GM18858 (cell line): ENCODE data around the gene KIDINS220.

Experiments used
- ATAC-seq: cut with Tn5 transposase; IDR thresholded peaks from one replicate; pipeline ENCODE4 v1.9.1; 2021; ENCODE audit not compliant: unreplicated experiment

The KIDINS220 gene

GRCh38 chr2:8851811-8852560, 14.6 kb upstream of the KIDINS220 start:
- no peak for ATAC-seq

GRCh38 chr2:8850845-8851487, 13.6 kb upstream of the KIDINS220 start:
- ATAC-seq, result no peak

GRCh38 chr2:8849327-8849726, 11.9 kb upstream of the KIDINS220 start:
- no peak for ATAC-seq

- ATAC-seq, result no peak
Measured at GRCh38 chr2:8848328-8849100, 11.1 kb upstream of the KIDINS220 start.

- ATAC-seq, result no peak
Measured at GRCh38 chr2:8847400-8847799, 10.0 kb upstream of the KIDINS220 start.

DNA sequence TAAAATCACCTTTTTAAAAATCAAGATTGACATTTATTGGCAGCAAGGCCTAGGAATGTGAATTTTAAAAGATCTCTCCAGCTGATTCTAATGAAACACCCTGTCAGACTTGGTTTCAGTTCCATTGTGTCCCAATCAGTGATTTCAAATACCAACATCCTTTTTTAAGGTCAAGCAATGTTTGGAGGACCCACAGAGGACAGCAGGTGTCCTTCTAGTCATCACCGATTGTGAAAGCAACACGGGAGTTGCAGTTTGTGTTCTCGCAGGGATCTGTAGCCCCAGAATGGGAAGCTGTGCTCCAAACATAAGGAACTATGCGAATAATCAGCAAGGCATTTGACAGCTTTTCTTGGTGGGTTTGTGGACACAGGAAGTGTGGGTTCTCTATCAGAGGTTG, 4.5 kb upstream of the KIDINS220 start:
- ATAC-seq, result no peak

GRCh38 chr2:8840475-8841091, 3.2 kb upstream of the KIDINS220 start:
- no peak for ATAC-seq

DNA sequence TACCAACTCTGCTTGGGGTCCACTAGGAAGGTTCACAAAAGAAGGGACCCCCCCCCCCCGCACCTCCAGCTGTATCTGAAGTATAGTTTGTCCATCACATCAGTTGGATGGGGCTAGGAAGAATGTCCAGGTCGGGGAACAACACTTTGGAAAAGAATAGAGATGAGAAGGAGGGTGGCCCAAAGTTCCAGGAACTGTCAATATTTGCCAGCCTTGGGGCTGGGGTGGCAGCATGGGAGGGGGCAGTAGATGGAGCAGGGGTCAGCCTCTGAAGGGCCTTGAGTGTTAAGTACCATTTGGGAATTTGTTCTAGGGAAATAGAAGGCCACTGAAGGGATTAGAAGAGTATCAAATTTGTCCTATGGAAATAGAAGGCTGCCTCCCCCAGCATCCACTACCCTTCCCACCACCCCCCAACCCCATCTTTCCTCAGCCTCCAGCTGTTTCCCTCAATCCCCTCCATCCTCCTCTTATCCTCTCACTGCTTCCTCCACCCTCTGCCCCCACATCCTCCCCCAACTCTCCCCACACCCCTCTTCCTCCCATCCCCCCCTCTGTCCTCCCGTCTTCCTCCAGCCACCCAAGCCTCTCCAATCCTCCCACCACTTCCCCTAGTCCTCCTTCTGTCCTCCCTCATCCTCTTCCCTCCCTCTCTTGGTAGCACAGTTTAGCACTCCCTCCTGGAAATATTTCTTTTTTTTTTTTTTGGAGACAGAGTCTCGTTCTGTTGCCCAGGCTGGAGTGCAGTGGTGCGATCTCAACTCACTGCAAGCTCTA, 2.0 kb upstream of the KIDINS220 start:
- no peak for ATAC-seq

DNA sequence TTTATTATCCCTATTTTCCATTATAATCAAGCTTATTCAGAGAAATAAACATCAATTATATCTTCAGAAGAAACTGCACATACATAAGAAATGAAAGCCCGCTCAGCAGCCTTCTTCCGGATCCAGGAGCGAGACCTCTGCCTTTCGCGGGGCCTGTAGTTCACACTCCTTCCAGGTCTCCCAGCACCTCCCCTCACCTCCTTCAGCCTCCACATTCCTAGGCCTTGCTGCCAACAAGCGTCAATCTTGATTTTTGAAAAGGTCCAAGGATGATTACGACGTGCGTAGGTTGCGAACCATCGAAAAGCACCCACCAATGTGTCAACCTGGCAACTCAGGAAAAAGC, 355 bp upstream of the KIDINS220 start:
- ATAC-seq, result no peak

- no peak for ATAC-seq
Measured at GRCh38 chr2:8835279-8835678, 2.1 kb downstream of the KIDINS220 start.

DNA sequence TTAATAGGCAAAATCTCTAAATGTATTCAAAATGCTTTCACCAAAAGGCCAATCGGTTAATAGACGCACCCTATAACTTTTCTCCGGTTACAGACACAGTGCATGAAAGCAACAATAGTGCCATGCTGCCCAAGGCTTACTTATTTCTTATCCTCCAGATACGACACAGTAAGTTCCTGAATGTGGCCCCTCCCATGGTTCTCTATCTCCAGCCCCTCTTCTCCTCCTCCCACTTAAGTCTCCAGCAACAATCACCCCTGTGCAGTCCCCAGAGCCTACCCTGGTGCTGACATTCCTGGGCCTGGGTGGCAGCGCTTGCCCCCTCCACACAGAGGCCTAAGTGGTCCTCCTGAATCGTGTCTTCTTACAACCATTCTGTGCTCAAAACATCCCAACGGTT, 3.6 kb downstream of the KIDINS220 start:
- ATAC-seq, result no peak

- no peak for ATAC-seq
Measured at GRCh38 chr2:8831516-8831915, 5.9 kb downstream of the KIDINS220 start.

GRCh38 chr2:8827729-8828128, 9.7 kb downstream of the KIDINS220 start:
- no peak for ATAC-seq

- no peak for ATAC-seq
Measured at GRCh38 chr2:8822218-8822617, 15.2 kb downstream of the KIDINS220 start.

DNA sequence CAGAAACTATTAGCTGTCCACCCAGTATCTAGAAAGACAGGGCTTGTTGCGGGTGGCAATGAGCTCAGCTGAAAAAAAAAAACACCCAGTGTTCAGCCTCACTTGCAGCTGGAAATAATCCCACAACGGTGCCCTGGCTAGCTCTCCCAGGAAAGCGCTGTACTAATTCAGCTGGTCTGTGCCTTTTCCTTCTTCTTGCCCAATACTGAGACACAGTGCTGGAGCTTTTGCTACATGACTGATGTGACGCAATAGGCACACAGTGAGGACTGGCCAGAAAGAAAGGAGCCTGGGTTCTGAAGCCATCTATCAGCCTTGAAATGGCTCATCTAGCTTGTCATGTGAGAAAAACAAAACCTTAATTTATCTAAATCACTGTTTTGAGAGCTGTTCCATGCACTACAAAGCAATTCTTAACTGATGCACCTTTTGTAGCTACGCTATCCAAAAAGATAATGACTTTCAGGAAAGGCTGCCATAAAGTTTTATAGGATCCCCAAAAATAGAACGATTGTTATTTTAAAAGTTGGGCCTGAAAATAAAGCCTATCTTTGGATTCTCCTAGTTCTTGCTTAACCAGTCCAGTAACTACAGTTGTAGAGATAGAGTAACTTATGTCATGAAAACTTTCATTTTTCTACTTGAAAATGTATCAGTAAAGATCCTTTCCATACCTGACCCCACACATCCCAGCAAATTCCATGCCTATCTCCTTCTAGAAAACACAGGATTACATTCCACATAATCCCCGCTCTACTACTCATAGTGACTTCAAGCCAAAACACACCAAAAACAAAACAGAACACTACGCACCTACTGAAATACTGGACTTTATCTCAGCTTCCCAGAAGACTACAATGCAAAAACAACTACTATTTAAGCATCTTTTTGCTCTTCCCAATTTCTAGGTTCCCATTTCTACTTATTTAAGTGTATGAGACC, 15.9 kb downstream of the KIDINS220 start:
- no peak for ATAC-seq

DNA sequence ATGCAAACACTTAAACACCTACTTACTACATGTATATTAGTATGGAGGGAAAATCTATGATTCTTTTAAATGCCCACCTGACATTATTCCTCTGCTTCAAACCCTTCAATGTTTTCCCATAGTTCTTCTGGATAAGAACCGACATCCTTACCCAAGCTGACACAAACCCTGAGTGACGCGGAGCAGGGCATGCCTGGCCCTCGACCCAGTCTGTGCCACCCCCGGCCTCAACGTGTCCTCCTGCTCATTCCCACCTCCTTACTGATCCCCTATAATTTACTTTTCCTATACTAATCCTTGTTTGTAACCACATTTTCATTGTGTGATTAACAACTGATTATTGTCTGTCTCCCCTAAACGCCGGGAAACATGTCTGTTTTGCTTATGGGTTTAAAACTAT, 17.5 kb downstream of the KIDINS220 start:
- no peak for ATAC-seq

DNA sequence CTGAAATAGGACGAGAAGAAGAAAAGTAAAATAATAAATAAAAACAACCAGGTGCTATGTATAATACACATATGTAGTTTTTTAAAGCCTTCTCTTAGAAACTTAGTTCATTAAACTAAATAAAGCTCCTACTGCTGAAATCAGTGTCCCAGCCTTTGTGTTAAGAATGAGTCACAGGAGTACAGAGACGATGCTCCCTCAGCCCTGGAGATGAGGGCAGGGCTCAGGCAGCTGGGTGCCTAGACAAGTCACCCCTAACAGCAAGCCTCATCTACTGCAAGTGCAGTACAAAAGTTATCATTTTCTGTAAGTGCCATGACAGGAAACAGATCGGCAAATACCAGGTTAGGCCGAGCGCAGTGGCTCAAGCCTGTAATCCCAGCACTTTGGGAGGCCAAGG, 18.2 kb downstream of the KIDINS220 start:
- ATAC-seq, result no peak

GRCh38 chr2:8817221-8817620, 20.2 kb downstream of the KIDINS220 start:
- ATAC-seq, result no peak

DNA sequence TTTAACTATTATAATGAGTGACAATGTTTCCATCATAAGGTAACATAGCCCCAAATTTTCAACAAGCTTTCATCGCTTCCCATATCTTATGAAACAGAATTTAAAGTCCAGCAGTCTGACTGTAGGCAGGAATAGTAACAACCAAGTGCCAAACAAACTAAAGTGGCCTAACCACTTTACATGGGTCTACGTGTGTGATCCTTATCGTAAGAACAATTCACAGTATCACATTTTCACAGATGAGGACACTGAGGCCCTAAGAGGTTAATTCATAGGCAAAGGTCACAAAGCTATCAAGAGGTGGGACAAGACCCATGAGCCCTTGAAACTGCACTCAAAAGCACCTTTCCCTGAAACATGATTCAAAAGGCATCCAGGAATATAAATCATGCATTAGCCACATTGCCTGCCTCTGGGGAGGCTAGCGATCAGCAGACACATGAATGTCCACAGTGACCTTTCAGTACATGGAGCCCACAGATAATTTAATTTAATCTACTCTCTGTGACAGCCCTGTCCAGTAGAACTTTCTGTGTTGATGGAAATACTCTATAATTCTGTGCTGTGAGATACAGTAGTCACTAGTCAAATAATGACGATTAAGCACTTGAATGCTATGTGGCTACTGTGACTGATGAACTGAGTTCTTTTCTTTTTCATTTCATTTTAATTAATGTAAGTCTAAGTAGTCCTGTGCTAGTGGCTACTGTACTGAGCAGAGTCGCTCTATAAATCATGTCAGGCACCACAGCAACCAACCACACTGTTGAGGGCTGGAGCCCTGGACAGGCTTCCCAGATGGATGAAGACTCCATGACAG, 30.3 kb downstream of the KIDINS220 start:
- no peak for ATAC-seq
